Omental fat pad (tissue), 4 donors: ENCODE results near the gene ZDHHC8. TPM values are rescaled to one million over a fixed set of nuclear protein-coding genes. Genes with fewer than 3 reads are reported as not detected.

ENCODE experiments used
- ATAC-seq: fragments of 150-250 bp; one replicate; pipeline ENCODE4 v1.9.1; 2016; ENCODE audit warnings: mild to moderate bottlenecking, moderate library complexity; ENCODE audit not compliant: low FRiP score
- DNase-seq: peaks from one replicate; pipeline ENCODE4 v3.0.0-alpha.2; 2019; ENCODE audit warnings: low spot score
- total RNA-seq, 4 donors: library from RNA; depleted of rRNA; stranded (reverse); fragments of >200 nt; gene quantifications; one replicate each; pipeline ENCODE4 v1.1.0, GENCODE V29; 2016
- TF ChIP-seq, protein P1 (sequence below), 3 donors: fragments of 450-650 bp; IDR thresholded peaks; one replicate each; pipeline ENCODE4 v1.5.1; 2016 to 2017; ENCODE audit warnings: antibody characterized with exemption in 3 of 3, mild to moderate bottlenecking in 3 of 3, moderate library complexity in 2 of 3

Gene ZDHHC8
- total RNA-seq, 4 donors from 2014 or later = 9.5 to 23.3 (median 16.4) TPM

DNA sequence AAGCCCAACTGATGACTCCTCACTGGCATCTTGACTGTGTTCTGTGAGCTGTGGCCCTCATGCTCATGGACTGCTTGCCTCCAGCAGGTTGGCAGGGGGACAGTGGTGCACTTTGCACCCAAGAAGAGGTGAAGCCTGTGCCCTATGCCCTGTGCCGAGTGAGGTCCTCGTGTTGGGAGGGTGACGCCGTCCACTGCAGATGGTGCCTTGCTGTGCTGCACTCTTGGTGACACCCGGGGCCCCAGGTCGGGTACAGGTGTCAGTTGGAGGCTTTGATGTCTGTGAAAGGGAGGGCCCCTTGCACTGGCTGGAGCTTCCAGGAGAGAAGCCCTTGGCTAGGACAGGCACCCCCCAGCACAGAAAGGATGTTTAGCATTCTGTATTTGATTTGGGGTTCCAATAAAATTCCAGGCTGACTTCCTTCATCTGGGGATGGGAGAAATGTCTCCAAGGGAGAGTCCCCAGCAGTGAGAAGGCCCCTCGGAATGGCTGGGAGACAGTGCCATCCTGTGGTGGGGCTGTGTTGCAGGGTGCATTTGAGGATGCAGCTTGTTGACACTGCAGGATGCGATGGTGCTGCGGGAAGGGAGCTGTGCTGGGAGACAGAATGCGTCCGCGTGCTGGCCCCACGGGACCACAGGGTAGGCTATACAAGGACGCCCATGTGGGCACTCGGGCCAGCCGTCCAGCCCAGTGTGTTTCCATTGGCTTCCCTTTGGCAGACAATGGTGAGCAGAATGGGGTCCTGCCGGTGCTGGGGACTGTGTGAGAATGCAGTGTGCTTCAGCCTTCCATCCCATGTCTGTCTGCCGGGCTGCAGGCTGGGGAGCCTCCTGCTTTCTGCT is 2.5 kb upstream of the ZDHHC8 start:
- no peak for DNase-seq
- TF ChIP-seq, protein P1, sequence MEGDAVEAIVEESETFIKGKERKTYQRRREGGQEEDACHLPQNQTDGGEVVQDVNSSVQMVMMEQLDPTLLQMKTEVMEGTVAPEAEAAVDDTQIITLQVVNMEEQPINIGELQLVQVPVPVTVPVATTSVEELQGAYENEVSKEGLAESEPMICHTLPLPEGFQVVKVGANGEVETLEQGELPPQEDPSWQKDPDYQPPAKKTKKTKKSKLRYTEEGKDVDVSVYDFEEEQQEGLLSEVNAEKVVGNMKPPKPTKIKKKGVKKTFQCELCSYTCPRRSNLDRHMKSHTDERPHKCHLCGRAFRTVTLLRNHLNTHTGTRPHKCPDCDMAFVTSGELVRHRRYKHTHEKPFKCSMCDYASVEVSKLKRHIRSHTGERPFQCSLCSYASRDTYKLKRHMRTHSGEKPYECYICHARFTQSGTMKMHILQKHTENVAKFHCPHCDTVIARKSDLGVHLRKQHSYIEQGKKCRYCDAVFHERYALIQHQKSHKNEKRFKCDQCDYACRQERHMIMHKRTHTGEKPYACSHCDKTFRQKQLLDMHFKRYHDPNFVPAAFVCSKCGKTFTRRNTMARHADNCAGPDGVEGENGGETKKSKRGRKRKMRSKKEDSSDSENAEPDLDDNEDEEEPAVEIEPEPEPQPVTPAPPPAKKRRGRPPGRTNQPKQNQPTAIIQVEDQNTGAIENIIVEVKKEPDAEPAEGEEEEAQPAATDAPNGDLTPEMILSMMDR (IDR thresholded peaks at IDR 0.05) = no peak
- no peak for ATAC-seq

DNA sequence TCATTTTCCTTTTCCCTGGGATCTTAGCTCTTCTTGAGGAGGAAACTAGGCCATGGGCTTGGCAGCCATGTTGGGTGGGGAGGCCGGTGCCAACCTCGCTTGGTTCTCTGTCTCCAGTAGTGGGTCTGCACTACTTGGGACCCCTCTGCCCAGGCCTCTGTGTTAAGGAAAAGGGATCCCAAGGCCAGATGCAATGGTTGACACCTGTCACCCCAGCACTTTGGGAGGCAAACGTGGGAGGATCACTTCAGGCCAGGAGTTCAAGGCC is 1.9 kb upstream of the ZDHHC8 start:
- TF ChIP-seq, protein P1 (IDR thresholded peaks at IDR 0.05) = no peak
- DNase-seq (no peak), ATAC-seq (no peak)

- TF ChIP-seq, protein P1 (IDR thresholded peaks at IDR 0.05) = no peak
- DNase-seq = no peak
- no peak for ATAC-seq
Observed at GRCh38 chr22:20130319-20130718, 1.3 kb upstream of the ZDHHC8 start.

DNA sequence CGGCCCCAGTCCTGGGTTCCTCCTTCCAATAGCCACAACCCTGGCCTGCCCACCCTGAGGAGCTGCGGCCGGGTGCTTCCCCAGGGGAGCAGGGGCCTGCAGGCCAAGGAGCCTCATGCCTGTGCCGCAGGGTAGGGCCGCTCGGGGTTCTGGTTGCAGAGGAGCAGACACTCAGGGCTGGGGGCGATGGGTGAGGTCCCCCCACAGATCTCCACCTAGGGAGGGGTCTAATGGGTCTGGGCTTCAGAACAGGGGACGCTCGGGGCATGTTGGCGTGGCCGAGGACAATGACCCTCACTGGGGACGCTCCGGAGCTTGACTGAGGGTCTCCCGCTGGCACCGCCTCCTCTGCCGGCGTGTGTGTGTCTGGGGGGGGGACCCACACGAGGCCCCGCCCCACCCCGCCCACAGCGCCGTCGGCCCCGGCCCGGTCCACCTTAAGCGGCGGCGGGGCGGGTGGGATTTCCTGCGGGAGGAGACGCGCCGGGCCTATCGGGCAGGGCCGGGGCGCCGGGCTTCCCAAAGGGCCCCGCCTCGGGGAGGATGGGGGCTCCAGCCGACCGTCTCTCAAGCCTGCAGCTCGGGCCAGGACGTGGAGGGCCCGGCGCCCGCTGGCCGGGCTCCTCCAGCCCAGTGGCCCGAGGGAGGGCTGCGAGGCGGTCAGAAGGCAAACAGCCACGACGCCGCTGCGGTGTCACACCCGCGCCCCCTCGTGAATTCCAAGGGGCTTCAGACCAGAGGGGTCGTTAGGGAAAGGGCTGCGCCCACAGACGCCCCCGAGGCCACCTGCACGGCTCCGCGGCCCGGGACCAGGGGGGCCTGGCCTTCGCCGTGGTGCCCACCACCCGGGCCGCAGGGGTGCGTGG is 640 bp upstream of the ZDHHC8 start:
- TF ChIP-seq, protein P1 (IDR thresholded peaks at IDR 0.05) = no peak
- peak; percentile 67 for DNase-seq
- ATAC-seq = peak; percentile 82

- DNase-seq (no peak), ATAC-seq (no peak)
- TF ChIP-seq, protein P1 (IDR thresholded peaks at IDR 0.05) = no peak
Observed at GRCh38 chr22:20131859-20132685, 468 bp downstream of the ZDHHC8 start.

DNA sequence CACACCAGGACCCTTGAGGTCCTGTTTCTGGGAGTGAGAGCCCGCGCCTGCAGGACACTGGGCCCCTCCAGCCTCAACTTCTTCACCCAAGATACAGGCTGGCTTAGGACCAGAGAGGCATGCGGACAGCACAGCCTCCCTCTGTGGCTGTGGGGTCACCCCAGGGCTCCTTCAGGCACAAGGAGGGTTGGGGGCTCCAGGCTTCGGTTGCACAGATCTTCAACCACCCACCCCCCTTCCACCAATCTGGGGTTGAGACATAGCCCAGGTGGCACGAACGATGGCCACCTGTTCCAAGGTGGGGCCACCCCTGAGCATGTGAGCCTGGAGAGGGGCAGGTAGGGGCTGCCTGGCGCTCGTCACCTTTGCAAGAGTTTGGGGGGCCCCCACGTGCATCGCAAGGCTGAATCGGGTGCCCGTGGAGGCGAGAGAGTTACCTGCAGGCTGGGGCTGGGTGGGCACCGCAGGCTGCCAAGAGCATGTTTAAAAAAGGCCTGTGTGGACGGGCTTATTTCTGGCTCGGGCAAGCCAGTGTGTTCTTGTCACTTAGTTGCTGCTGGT is 1.2 kb downstream of the ZDHHC8 start:
- TF ChIP-seq, protein P1 (IDR thresholded peaks at IDR 0.05) = no peak
- no peak for DNase-seq
- no peak for ATAC-seq
